NCI-H2081 (cell line): ENCODE measurements around the gene TRIB2.

ENCODE experiments used
- DNase-seq, 2 experiments: peaks; one replicate each; lab custom pipeline; 2025; lab: John Stamatoyannopoulos, UW

Gene TRIB2

DNA sequence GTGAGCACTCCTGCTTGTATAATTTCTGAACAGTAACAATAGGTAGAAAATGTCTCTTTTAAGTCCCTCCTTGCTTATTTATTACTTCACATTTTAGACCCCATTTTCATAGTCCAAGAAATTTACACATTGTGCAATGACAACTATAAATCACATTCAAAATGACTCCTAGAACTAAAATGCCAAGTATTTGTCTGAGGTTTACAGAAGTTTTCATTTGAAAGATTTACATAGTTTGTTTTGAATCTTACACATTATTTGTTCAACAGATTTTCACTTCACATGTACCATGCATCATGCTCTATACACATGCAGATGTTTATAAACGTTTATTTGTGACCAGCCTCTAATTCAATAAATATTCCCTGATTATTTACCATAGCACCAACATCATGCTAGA lies 15.7 kb upstream of the TRIB2 start:
- DNase-seq, result no peak

DNA sequence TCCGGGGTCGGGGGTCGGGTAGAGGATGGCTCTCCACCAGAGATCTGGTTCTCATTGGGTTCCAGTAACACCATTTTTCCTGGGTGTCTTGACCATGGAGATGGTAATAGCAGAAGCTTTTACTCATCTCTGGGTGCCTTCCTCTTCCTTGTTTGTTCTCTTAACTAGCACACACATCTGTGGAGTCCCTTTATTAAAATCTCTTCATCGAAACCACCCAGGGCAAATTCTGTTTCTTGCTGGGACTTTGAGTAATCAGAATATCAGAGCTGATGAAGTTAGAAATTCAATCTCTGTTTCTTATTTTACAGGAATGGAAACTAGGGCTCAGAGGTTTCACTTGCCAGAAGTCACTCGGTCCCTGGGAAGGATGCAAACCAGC lies 15.0 kb upstream of the TRIB2 start:
- no peak for DNase-seq

DNA sequence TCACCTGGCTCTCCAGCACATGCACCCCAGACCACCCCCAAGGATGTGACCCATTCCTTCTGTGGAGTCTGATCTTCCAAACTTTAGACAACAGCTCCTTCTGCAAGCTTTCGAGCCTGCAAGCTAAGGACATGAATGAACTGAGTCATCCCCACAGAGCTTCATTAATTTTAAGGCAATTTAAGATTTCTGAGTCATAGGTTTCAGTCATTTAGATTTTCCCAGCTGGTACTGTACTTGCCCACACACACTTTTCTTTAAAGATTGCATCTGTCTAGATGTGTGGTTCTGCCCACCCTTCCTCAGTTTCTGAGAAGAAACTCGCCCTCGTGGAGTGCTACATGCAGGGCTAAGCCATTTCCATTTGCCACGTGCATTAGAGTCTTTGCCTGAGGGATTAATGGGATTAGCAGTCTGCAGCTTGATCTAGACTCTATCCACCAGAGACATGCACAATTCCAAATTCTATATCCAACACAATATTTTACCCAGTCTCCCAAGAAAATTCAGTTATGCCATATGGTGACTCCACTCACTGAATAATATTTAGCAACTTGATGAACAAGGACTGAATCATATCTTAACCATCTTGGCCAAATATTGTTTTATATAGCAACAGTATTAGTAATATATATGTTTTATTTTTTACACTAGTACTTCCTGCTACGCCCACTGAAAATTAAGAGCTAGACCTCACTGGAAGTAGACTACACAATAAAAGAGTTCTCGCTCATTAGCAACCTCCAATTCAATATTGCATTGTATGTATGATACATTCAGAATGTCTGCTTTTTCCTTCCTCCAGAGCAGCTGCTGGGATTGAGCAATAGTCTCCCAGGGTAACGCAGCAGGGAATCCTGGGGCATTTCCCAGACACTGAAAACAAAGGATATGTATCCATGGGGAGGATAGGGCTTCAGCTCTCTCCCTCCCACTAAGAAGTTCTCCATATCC lies 14.3 kb upstream of the TRIB2 start:
- peak; percentile 38 to 53 for DNase-seq

DNA sequence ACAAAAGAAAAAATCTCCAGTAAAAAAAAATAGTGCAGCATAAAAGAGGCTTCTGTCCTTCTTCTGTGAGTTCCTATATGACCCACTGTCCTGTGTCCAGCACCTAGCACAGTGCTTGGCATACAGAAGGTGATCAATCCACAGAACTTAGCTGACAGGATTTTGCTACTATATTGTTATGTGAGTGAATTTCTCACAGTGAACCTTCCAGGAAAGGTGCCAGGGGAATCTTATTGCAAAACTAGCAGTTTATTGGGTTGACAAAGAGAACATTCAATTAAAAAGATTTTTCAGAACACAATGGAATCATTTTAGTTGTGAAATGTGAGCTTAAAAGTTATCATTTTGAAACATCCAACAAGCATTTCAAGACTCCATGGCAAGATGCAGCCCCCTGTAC lies 12.4 kb upstream of the TRIB2 start:
- DNase-seq, result no peak

DNA sequence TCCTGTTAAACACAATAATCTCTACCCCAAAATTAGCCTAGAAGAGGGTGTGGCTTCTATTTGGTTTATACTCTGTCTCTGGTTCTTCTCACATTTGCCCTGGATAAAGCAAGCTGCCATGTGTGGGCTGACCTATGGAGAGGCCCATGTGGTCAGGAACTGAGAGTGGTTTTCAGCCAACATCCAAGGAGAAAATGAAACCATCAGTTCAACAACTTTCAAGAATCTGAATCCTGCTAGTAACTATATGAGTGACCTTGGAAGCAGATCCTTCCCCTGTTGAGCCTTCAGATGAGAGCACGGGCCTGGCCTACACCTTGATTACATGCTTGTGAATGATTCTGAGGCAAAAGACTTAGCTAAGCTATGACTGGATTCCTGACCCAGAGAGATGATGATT lies 11.5 kb upstream of the TRIB2 start:
- no peak for DNase-seq

DNA sequence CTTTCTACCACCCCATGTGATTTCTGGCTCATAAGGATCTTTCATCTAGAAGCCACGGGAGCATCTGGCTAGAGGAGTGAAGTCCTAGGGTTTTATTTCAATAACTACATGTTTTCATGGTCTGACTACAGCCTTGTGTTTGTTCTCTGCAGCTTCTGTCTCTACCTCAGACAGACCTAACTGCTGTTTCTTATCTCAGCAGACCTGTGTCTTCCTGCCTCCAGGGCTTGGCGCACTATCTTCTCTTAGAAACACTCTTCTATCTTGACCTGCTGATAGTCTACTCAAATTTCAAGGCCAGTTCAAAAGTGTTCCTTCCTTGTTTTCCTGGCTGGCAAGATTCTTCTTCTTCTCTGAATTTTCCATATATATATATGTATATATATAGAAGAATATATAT lies 11.0 kb upstream of the TRIB2 start:
- no peak for DNase-seq

DNA sequence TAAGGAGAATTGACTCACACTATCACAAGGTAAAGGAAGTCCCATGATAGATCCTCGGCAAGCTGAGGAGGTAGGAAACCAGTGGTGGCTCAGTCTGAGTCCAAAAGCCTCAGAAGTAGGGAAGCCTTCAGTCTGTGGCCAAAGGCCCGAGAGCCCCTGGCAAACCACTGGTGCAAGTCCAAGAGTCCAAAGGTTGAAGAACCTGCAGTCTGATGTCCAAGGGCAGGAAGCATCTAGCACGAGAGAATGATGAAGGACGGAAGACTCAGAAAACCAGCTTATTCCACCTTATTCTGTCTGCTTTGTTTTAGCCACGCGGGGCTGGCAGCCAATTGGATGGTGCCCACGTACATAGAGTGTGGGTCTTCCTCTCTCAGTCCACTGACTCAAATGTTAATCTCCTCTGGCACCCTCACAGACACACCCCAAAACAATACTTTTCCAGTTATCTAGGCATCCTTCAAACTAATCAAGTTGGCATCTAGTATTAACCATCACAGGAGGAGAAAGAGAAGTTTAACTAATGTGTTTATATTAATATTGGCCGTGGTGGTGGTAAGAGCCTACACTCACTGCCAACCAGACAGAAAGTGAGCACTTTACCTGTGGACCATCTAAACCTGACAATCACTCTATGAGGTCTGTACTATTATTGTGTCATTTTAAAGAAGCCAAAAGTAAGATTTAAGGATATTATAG lies 8.1 kb upstream of the TRIB2 start:
- DNase-seq, result no peak

DNA sequence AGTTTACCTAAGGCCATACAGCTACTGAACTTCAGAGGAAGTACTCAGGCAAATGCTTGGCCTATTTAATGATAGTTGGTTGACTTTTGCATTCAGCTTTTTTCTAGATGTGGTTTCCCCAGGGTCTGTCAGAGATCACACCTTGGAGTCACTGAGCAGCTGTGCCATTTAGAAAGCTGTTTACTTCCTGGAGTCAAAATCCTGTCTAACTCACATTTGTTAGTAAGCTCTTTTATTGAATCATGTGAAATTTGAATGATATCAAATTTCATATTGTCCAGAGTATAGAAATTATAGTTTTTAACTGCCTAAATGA lies 7.6 kb upstream of the TRIB2 start:
- DNase-seq, result no peak

DNA sequence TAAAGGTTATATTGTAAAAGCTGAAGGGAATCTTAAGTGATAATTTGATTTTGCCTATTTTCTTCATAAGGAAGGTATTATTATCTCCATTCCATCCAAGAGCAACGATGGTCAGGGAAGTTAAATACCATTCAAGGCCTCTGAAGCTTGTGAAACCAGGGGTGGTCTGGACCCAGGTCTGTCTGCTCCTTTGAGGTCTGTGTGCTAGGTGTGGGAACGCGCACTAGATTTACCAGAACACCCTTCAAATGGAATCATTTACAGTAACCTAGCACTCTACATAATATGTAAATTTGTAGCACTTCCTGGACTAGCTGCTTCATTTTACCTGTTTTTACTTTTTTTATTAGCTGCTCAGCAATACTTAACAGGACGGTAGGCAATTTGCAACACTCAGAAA lies 6.4 kb upstream of the TRIB2 start:
- DNase-seq, result no peak

DNA sequence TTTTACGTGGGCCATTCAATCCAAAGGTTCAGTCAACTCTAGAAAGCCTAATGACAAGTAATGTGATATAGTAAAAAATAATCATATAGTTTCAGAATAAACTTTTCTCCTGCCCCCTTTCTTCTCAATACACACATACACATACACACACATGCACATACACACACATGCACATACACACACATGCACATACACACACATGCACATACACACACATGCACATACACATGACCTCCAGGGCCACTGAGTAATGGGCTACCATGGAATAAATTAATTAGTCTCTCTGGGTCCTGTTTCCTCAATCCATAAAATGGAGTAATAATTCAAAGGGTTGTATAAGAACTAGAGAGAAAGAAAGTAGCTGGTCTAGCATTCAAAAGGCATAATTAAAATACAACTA lies 5.4 kb upstream of the TRIB2 start:
- no peak for DNase-seq

DNA sequence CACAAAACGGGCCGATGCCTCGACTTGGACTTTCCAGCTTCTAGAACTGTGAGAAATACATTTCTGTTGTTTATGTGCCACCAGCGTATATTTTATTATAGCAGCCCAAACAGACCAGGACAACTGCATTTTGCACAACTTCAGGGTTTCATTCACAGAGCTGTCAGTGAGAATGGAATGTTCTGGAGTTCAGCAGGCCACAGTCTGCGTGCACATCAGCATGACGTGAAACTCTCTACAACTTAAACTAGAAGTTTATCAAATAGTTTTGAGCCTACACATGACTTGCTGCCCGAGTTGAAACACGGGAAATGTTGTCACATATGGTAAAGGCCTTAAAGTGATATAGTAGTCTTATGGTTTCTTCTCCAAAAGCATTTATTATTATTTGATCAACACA lies 3.9 kb upstream of the TRIB2 start:
- no peak for DNase-seq

DNA sequence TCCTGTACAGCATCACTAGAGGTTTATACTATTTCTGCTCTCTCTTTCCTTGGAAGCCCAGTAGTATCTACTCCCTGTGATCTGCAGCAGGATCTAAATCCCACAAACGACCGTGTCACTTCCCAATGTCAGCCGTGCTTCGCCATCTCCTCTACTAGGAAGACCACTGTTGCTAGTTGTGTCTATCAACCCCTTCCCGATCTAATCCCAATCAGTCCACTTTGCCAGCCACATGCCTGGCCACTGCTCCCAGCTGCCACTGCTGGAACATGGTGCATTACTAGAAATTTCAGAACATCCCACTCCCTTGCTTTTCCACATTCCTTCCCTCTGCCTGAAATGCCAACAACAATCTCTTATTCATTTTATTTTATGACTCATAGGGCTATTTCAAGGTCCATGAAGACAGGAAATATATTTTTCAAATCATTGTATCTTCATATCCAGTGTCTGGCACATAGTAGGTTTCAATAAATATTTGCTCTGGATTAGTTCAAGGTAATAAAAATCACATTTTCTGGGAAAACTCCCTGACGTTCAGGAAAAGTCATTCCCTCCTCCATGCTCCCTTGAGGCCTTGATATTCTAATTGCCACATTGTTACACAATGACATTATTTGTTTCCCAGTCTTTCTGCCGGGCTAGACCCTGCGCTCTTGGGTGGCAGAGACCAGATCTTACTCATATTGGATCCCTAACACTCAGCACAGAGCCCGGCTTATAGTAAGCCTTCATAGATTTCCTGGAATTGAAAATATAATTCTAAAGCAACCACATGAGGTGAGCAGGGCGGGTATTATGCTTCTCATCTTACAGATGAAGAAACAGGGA lies 2.1 kb upstream of the TRIB2 start:
- no peak for DNase-seq

DNA sequence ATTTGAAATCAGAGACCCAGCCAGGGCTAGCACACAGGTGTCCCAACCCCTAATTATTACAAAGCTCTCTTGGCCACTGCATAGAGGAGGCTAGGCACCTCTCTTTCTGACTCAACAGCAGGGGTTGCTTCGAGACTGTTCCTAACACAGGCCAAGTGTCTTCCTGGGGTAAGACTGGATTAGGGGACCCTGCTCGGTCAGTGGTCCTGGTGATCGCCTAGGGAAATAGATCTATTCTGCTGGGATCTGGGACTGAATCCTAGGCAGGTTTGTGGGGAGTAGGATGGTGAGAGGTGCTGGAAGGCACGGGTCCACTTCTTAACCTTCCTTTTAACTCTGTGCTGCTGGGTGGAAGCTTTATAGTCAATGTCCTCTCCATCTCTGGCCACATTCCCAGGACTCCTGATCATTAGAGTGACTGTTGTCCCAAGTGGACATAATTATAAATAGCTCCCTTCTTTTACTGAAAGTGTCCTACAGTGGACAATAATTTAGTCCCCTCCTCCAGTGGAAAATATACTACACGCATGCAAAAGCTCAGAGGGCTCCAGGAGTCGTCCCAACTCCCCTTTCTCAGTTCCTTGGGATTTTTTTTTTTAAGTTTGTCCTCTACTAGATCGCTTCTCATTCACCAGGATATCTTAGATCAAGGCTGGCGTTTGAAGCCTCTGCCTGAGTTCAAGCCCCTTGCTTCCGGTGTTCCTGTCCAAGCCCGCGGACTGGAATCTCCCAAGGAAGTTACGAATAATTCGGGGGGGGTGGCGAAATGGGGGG lies 1.3 kb upstream of the TRIB2 start:
- DNase-seq, result no peak

DNA sequence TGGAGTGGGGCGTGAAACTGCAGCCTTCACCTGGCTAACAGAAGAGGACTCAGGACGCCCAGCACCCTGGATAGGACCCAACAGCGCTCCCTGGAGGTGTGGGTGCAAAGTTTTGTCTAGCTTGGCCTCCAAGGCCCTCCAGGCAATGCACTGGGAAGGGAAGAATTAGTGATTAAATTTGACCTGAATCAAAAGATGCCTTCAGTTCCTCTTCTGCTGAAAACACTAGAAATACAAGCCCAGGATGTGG lies 779 bp upstream of the TRIB2 start:
- peak; percentile 81 to 91 for DNase-seq

DNA sequence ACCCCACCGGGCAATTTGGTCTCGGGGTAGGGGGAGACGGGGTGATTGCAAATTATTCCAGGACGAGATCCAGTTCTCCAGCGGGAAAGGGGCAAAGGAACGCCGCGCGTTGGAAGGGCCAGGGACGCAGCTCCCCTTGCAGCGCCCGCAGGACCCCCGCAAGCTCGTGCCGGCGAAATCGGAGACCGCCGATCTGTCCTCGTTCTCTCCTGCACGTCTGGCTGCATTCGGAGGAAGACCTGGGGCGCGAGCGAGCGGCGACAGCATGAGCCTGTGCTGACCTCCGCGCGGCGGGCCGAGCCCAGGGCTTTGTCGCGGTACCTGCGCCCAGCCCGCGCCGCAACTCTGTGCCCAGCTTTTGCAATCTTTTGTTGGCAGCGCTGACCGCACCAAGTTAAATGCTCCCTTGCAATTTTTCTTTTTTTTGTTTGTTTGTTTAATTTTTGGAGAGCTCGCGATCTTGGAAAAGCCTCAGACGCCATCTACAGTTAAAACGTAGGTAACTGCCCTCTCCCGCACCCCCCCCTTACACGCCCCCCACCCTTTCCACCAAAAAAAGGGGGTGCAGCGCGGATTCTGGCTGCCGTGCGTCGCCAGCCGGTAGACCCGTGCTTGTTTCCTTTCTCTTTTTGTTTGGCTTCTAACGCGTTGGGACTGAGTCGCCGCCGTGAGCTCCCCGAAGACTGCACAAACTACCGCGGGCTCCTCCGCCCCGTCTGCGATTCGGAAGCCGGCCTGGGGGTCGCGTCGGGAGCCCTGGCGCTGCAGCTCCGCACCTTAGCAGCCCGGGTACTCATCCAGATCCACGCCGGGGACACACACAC lies 667 bp downstream of the TRIB2 start:
- peak; percentile 76 to 83 for DNase-seq

DNA sequence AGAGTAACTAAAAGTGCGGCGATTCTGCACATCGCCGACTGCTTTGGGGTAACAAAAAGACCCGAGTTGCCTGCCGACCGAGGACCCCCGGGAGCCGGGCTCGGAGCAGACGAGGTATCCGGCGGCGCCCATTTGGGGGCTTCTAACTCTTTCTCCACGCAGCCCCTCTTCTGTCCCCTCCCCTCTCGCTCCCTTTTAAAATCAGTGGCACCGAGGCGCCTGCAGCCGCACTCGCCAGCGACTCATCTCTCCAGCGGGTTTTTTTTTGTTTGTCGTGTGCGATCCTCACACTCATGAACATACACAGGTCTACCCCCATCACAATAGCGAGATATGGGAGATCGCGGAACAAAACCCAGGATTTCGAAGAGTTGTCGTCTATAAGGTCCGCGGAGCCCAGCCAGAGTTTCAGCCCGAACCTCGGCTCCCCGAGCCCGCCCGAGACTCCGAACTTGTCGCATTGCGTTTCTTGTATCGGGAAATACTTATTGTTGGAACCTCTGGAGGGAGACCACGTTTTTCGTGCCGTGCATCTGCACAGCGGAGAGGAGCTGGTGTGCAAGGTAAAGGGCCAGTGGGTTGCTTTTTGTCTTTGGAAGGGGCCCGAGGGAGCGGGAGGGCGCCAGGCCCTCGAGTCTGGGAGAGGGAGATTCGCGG lies 1.4 kb downstream of the TRIB2 start:
- peak; percentile 55 to 59 for DNase-seq

DNA sequence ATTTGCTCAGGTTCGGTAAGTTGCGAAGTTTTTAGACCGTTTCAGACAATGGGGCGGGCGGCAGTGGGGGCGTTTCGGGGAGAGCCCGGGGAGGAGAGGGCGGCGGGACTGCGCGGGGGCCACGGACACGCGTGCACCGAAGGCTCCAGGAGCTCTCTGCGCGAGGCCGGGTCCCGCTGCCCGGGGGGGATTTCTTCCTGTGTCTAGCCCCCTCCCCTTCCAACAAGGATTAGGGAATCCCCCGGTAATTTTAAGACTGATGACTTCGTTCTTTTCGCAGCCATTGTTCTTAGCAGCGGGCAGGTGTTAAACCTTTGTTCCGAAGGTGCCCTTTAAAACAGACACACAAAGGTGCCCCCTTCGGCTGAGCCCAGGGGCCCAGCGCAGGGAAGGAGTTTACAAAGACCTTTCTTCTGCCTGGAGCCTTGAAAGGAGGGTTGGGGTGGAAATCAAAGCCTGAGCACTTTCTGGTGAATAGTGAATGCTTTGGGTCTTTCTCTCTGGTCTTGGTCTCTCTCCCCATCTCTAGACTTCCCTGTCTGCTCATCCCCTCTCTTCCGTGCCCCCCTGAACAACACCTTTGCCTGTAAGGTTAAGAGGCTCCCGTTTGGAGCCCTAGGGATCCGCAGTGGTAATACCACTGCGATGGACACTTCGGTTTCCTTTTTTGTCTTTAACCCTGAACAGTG lies 2.1 kb downstream of the TRIB2 start:
- peak in 1 of 2 experiments; percentile 46 for DNase-seq

DNA sequence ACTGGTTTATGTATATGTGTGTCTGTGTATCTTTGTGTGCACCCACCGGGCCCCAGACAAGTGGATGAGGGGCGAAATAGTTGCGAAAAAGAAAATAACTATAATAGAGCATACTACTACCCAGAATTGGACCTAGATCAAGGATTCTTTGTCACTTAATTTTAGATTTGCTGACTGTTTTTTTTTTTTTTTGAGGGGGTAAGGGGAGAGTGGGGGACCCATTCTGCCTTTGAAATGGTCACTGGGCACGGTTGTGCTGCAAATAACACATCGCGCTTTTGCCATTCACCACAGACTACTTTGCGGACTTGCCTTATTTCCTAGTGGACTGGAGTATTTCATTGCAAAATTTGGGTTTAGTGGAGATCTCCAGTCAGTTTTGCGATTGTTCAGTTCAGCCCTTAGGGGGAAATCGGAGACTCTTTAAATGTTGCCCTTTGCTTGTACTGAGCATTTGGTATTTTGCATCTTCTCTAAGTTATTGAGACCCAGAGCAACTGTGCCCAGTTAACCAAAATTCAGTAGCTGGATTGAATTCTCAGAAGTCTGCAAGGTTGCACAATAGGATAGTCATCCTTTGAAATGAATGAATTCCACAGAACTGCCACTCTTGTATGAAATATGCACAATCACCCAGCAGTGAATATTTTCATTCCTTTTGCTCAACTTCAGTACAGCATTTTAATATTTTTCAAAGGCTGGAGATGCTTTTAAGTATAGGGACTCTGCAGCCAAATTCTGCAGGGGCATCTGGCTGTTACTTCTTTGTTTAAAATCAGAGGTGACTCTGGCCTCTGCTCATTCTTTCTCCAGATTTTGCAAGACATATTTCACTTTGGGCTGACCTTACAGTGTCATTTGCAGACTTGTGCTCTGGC lies 2.9 kb downstream of the TRIB2 start:
- DNase-seq, result no peak

DNA sequence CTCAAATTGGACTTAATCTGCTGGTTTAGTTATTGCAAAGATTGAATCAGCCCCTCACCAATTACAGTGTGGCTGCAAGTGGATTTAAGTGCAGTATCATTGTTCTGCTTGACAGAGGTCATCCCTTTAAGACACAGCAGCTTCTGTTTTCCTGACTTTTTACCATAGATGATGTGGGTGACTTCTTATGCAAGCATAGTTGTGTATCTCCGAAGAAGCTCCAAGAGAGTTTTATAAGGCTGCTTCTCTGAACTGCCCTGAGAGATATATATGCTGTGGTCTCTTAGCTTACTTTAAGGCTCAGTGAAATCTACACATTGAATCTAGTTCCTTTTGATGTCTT lies 3.5 kb downstream of the TRIB2 start:
- peak in 1 of 2 experiments; percentile 11 for DNase-seq
